ENCODE results near the gene IFFO2.

Gene IFFO2

DNA sequence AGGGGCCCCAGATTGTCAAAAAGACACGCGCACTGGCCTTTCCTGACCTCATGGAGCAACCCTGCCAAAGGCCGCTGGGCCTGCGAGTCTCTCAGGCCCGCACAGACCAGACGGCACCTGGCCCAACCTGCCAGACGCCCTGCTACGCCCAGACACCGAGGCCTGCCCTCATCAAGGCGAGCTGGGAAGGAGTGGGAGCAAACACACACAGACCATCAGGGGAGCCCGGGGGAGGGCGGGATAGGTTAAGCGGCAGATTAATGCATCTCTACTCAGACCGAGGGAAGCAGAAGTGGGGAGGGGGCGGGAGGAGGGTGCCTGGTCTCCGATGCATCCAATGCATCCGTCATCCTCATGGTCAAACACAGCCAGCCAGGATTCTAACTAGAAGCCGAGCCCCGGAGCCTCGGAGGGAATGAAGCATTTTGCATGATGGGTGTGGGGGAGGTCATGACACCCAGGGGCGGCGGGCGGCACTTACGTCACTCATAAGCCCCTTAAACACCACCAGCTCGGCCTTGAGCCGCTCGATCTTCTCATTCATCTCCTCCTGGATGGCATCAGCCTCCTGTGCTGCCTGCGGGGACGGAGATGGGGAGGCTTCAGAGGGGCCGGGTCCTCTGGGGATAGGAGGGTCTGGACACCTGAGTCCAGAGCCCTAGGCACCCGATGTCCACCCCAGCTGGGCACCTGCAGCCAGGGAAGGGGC, 37.1 kb downstream of the IFFO2 start:
- DNase-seq (ENCODE audit: low spot score): no peak

DNA sequence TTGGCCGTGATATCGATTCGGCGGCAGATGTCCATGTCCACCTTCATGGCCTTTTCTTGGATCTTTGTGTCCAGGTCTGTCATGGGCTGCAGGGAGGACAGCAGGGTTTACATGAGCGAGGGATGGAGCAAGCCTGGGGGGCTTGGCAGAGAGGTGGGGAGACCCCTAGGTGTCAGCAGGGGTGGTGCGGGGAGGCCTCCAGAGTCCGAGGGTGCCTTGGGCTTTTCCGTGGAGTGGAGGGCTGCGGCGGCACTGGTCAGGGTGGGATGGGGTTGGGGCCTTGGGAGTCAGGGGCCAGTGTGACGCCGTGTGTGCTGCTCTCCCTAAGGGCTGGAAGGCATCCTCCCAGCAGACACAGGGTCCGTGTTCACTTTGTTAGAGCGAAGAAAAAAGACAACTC, 38.1 kb downstream of the IFFO2 start:
- DNase-seq (ENCODE audit: low spot score): no peak

DNA sequence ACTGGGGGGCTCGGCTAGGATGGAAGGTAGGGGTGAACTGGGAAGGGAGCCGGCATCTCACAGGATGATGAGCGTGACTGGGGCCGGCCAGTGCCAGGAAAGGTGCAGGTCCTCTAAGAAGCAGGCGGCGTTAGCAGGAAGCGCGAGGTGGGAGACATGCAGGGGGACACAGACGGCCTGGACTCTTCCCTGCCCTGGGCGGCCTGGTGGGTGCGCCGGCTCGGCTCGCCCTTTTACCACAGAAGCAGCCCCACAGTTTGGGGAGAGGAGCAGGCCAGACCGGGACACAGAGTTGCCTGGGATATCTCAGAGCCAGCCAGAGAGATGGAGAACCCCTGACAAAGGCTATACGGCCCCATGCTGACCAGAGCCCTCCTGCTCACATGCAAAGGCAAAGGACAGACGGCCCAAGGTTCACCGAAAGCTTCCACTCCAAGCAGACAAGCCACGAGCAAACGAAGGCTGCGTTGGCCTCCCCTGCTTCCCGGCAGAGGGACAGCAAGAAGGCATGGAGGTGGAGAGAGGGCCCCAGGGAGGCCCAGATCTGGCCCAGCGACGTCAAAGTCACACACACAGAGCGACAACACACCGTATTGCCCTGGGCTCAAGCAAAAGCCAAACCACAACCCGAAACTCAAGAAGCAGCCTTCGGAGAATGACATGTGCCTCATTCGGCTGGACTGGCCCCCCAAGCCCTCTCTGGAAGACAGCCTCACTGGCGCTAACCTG, 39.2 kb downstream of the IFFO2 start:
- DNase-seq (ENCODE audit: low spot score): no peak

DNA sequence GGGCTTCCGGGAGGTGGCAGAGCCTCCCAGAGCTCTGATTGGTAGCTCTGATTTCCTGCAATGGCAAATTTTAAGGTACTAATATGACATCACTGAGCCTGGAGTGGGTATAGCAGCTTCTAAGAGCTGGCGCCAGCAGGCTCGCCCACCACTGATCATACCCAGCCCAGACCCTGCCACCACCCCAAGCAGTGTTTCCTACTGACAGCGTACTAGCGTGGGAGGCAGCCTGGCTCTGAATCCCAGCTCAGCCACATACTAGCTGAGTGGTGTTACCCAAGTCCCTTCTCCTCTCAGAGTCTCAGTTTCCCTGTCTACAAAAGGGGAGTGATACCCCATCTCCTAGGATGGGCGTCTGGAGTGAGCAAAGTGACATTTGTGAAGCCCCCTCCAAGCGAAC, 41.1 kb downstream of the IFFO2 start:
- DNase-seq (ENCODE audit: low spot score): no peak

DNA sequence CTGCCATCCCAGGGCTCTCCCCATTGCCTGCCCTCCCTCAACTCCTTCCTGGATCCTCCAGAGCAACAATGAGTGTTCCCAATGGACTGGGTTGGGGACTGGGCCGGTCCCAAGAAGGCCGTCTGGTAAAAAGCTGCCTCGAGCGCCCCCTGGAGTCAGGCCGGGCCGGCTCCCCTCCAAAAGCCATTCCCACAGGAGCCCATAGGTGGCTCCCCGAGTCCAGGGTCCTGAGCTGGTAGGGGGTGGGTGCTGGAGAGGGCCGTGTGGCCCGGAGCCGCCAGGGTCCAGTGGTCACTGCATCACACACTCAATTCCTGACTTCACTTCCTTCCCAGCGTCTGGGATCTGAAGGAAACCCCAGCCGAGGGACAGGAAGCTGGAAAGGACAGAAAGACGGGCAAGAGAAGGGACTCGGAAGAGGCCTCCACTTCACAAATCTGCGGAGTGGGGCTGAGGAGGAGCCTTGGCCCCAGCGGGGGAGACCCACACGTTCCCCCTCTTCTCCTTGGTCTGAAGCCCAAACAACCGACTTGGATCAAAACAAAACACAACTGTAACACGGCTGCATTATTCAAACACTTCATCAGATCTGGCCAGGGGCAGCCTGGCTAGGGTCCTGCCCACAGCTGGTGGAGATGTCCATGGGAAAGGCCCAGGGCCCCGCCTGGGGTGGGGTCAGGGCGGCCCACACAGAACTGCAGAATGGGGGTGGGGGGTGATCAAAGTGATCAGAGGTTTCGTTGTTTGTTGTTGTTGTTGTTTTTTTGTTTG, 43.2 kb downstream of the IFFO2 start:
- DNase-seq (ENCODE audit: low spot score): peak; percentile 74

DNA sequence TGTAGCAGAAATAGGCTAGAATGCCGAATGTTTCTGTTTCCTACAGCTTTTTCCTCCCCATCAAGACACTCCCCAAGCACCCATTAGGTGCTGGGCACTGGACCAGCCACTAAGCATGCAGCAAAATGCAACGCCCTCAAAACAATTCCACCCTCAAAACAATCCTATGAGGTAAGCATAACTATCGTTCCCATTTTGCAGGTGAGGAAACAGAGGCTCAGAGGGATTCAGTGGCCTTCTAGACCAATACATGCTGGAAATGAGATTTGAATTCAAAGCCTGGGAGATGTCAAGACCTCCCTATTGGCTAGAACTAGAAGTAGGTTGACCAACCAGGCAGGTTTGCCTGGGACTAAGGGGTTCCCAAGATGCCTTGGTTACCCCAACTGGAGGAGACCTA, 43.9 kb downstream of the IFFO2 start:
- DNase-seq (ENCODE audit: low spot score): no peak

DNA sequence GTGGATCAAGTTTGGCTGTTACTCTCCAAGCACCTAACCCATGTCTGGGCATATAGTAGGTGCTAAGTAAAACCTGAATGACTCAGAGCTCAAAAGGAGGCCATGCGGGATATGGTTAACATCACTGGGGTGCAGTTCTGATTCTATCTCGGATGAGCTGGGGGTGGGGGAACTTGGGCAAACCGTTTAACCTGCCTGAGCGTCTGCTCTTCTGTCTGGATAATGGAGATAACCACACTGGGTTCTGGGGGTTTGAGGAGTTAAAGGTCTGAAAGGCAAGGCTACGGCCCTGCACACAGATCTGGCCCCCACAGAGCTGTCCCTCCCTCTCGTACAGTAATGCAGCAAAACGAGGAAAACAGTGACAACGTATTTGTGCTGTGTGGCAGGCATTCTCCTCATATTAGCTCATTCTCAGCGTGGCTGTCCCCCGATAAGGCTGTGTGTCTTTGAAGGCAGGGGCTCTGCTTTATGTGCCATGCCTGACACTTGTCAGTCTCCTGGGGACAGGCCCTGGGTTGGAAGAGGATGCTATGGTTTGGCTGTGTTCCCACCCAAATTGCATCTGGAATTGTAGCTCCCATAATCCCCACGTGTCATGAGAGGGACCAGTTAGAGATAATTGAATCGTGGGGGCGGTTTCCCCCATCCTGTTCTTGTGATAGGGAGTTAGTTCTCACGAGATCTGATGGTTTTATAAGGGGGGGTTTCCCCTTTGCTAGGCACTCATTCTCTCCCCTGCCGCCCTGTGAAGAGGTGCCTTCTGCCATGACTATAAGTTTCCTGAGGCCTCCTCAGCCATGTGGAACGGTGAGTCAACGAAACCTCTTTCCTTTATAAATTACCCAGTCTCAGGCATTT, 47.3 kb downstream of the IFFO2 start:
- no peak for DNase-seq (ENCODE audit: low spot score)

DNA sequence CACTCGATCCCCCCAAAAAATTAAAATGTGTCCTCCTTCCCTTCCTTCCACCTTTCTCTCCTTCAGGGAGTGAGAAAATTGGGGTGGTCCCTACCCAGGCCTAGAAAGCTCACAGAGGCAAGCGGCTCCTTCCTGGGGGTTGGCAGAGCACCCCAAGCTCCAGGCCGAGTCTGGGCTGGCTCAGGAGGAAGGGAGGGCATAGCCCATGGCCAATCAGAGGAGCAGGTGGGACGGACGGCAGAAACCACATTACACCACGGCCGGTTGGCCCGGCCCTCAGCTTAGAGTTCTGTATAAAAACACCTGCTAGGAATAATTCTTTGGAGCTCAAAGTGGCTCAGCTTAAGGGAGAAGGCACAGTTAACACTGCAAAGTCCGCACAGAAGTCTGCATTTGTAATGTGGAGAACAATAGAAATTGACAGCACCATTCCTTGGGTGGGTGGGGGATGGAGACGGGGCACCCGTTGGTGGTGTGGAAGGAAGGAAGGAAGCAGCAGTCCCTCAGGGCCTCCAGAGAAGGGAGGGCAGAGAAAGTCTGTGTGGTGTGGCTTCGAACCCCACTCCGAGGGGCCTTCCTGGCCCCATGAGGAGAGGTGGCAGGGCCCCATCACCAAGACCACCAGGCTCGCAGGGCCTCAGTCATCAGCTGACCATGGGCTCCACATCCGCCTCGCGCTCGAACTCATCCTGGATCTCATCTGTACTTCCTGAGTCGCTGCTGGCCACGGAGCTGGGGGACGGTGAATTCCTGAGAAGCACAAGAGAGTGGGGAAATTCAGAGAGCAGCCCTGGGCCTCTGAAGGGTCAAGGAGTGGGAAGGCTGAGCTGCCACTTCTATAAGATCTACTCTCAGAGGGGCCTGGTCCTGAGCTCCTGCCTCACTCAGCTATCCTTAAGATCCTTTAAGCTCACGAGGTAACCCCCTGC, 48.3 kb downstream of the IFFO2 start:
- DNase-seq (ENCODE audit: low spot score): no peak

DNA sequence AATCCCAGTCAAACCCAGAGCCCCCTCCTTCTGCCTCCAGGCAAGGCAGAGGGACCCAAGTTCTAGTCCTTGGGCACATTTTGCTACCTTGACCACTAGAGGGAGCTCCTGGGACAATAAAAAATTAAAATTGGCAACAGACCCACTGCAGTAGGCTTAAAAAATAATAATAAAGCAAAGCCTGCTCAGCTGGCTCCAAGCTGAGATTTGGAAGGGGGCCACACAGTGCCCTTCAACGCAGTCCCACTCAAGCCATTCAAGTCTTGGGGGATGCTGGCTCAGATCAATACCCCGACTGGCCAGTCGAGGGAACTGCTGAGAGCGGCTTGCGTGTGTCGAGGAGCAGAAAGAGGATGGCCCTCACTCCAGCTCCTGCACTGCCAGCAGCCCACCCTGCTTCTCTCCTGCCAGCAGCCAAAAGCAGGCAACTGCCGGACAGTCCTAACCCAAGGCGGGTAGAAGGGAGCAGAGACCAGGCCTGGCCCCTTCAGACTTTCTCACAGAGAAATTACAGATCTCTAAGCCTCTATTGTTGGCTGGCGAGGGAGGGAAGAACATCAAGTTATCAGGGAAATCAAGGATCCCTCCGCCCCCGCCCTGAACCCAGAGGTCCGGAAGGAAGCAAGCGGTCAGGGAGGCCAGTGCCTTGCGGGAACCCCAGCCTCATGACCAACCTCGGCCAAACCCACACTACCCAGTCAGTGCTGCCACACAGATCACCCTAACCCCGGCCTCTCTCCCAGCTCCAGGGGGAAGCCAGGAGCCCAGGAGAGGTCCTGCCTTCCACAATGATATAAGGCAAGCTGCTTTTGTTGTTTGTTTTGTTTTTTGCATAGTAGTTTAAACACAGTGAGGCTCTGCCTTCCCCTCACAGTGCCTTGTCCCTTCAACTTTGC, 49.2 kb downstream of the IFFO2 start:
- DNase-seq (ENCODE audit: low spot score): peak; percentile 78

DNA sequence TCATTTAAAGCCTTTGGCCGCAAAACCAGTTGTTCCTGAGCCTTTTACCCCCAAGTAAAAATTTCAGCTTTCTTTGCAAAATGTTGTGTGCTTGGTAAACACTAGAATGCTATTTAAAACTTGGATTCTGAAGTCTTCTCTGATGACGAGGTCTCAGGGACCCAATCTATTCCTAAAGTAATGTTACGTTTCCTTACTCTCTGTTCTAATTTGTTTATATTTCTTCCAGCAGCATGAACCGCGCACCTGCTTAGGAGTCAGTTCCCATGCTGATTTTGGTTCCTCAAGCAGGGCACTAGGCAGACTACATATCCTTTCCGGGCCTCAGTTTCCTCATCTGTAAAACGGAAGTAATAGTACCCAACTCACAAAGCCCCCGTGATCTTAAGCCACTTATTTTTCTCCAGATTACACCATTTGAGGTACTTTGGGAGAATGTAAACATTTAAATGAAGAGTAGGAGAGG, 53.2 kb downstream of the IFFO2 start:
- no peak for DNase-seq (ENCODE audit: low spot score)

DNA sequence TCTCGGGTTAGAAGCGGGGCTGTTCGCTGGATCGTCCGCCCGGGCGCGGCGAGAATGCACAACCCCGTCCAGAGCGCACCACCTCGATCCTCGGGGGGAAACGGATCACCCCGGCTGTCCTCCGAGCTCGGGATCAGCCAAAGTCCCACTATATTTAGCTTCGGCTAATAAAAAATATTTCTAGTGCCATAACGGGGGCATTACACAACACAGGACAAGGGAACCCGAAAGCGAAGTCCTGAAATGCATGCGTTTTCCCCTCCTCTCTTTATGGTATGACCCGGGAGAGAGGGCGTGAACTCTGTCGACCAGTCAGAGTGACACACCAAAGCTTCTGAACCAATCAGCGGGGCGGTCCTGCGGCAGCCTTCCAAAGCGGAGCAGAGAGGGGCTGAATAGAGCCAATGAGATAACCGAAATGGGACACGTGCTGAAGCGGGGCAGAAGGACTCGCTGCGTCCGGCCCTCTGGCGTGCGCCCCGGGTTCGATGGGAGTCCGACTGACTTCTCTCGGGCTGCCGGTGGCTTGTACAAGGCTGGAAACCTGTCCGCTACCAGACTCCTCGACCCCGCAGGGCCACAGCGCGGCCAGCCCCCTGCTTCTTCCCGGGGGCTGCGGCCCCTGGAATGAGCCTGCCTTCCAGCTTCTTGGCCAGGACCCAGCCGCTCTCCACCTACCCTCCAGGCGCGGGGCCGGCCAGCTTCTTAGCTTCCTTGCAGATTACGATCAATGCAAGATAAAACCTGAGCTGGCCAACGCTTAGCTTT, 53.8 kb downstream of the IFFO2 start, which contains the start of gene ALDH4A1:
Gene ALDH4A1, minus strand, starts transcription at position 33 of the 768 bp plus-strand sequence. Its CDS starts 32 bp downstream, at position 1.
- peak; percentile 96 for DNase-seq (ENCODE audit: low spot score)

DNA sequence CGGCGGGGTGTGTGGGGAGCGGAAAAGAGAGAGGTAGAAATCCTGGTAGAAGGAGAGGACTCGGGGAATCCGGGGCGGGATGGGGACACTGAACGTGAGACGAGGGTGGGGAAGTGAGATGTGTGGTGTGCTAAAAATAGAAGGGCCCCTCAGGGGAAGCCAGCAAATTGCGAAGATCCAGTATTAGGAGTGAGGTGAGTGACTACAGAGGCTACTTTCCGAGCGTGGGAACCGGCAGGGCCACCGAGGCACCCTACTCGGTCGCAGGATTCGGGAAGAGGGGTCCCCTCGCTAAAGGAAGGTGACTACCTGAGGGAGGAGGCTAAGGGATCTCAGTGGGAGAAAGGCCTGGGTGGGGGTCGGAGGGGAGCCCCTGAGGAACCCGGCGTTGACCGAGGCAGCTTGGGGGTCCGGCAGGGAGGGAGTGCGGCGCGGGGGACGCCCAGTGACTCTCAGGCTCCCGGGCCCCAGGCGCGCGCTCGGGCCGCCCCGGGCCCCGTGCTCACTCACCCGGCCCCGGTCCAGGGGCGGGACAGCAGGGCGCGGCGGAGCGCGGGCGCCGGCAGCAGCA, 54.4 kb downstream of the IFFO2 start:
- no peak for DNase-seq (ENCODE audit: low spot score)

DNA sequence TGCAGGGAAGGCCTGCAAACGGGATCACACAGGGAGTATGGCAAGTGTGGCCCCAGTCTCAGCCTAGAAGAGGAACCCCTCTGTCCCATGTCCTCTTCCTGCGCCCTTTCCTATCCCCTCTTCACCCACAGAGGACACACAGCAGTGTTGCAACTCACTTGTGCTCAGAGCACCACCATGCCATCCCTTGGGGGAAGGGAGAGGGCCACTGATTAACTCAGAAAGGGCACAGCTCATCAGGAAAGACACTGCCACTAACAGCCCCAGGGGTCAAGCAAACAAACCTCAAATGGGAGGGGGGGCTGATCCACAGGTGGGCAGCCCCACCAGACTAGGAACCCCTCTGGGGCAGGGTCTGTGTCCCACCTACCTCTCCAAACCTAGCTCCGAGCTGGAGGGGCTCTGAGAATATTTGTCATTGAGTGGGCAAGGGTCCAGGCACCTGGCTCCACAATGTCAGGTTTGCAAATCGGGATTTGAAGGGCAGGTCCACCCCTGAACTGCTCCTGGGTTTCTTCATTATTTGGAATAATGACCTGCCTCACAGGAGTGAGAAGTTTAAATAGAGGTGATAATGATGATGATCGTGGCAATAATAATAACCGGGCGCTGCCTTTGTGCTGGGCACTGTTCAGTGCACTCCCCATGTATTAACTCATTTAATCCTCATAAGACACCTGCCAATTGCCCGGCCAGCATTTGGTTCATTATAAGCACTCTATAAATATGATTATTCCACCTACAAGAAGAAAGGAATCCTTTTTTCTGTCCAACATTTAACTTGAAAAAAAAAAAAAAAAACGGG, 55.1 kb downstream of the IFFO2 start:
- no peak for DNase-seq (ENCODE audit: low spot score)

DNA sequence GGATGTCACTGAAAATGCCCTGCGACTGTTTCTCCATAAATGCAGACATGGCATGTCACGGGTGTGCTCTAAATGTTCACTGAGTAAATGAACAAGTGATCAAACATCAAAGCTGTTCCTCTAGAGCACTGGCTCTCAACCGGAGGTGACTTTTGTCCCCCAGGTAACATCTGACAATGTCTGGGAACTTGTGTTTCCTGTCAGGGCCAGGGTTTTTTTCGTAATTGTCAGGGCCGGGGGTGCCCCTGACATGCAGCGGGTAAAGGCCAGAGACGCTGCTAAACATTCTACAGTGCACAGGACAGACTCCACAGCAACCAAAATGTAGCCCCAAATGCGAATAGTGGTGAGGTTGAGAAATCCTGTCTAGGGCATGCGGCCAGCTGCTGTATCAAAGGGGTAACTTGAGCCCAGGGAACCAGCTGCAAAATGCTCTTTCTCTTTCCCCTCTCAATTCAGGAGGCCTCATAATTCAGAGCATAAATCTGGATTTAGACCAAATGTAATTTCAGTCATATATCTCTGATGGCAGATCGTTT, 56.1 kb downstream of the IFFO2 start:
- no peak for DNase-seq (ENCODE audit: low spot score)

DNA sequence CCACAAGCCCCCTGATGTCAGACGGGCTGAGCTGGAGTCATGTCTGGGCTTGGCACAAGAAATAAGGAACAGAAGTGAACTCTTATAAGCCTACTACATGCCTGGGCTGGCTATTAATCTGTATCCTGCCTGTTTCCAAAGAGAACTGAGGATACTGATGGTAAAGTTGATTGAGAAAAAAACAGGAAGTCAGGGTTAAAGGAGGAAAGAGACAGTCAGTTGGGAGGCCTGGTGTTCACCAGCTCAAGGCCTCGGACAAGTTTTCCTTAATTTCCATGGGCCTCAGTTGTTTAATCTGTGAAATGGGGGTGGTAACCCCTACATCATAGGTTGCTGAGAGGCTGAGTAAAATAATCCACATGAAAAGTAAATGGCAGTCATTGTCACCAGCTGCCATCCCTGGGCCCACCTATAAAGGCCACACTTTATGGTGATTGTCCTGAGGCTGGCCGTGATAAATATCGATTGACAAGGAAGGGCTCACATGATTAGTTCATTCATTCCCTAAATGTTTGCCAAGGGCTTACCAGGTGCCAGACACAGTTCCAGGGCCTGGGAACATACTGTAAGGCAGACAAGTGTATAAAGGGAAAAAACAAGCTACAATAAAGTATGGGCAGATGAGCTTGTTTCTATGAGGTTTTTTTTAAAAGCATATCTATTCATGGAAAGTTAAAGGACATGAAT, 57.0 kb downstream of the IFFO2 start:
- no peak for DNase-seq (ENCODE audit: low spot score)

DNA sequence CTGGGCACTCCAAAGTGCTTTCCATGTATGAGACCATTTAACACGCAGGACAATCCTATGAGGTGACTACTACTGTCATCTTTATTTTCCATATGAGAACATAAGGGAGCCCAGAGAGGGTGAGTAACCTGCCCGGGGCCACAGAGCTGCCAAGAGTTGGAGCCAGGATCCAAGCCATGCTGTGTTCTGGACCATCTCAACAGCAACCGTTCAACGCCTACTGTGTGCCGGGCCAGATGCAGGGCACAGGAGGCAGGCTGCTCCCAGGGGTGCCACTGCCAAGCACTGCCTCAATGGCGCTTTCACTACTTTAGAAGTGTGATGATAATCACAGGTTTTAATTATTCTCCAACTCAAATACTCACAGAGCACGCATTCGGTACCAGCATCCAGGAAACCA, 57.9 kb downstream of the IFFO2 start:
- no peak for DNase-seq (ENCODE audit: low spot score)

DNA sequence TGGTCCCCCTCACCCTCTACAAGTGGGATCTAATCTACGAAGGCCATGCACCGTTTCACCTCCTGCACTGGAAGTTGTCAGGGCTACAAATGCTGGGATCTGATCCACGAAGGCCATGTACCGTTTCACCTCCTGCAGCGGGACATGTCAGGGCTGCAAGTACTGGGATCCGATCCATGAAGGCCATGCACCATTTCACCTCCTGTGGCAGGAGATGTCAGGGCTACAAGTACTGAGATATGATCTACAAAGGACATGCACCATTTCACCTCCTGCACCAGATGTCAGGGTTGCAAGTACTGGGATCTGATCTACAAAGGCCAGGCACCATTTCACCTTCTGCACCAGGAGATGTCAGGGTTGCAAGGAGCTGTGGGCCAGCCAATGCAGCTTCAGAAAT, 61.2 kb downstream of the IFFO2 start:
- no peak for DNase-seq (ENCODE audit: low spot score)
